K562 (cell line): ENCODE results near the gene AGBL1.

ENCODE experiments used
- CEBPZ ChIP-seq: fragments of 150-350 bp; IDR thresholded peaks from 2 replicates; pipeline ENCODE4 v1.6.1; 2014; ENCODE audit warnings: low read depth, mild to moderate bottlenecking, low read length, borderline replicate concordance
- CTCF ChIP-seq, 3 experiments: IDR thresholded peaks in 2 of 3; conservative IDR thresholded peaks in 1 of 3; 2 replicates each; pipeline ENCODE4 v1.5.1; 2011 to 2012; ENCODE audit warnings: low read length in 3 of 3, mild to moderate bottlenecking in 3 of 3, control low read depth in 2 of 3, improper control_type of control experiment in 1 of 3, inconsistent platforms in 1 of 3, low read depth in 1 of 3, mixed read lengths in 1 of 3, moderate library complexity in 1 of 3; ENCODE audit not compliant: insufficient read depth in 2 of 3
- EGR1 ChIP-seq: fragments of 450-650 bp; conservative IDR thresholded peaks from 2 replicates; pipeline ENCODE4 v1.6.1; 2017; ENCODE audit warnings: mild to moderate bottlenecking
- ELK1 ChIP-seq: sonication (generic); formaldehyde crosslinking; IDR thresholded peaks from 2 replicates; pipeline ENCODE4 v1.8.1; 2022; ENCODE audit warnings: missing genetic modification reagents
- EZH2 ChIP-seq: IDR thresholded peaks from 2 replicates; pipeline ENCODE4 v1.6.1; 2012; ENCODE audit warnings: low read depth, mild to moderate bottlenecking, inconsistent platforms, low read length, borderline replicate concordance
- IRF2 ChIP-seq: sonication (generic); formaldehyde crosslinking; IDR thresholded peaks from 2 replicates; pipeline ENCODE4 v1.8.1; 2022; ENCODE audit warnings: mild to moderate bottlenecking, missing genetic modification reagents
- MAX ChIP-seq: sonication (generic); formaldehyde crosslinking; IDR thresholded peaks from 2 replicates; pipeline ENCODE4 v1.9.0; 2022; ENCODE audit warnings: mild to moderate bottlenecking, missing genetic modification reagents
- MEF2A ChIP-seq: IDR thresholded peaks from 2 replicates; pipeline ENCODE4 v1.6.1; 2011; ENCODE audit warnings: low read depth, mild to moderate bottlenecking, low read length, moderate library complexity; ENCODE audit not compliant: control insufficient read depth
- MIER1 ChIP-seq: fragments of 450-650 bp; IDR thresholded peaks from 2 replicates; pipeline ENCODE4 v1.6.1; 2016; ENCODE audit warnings: antibody characterized with exemption, mild to moderate bottlenecking, low read depth
- POLR2A ChIP-seq: fragments of 450-650 bp; conservative IDR thresholded peaks from 2 replicates; pipeline ENCODE4 v1.6.1; 2016
- SMAD1 ChIP-seq: fragments of 150-350 bp; IDR thresholded peaks from 2 replicates; pipeline ENCODE4 v1.6.1; 2014; ENCODE audit warnings: low read length, low read depth; ENCODE audit not compliant: partially characterized antibody
- USF2 ChIP-seq: sonication (generic); formaldehyde crosslinking; IDR thresholded peaks from 2 replicates; pipeline ENCODE4 v1.5.0; 2020; ENCODE audit warnings: missing genetic modification reagents
- ZKSCAN1 ChIP-seq: fragments of 150-350 bp; IDR thresholded peaks from 2 replicates; pipeline ENCODE4 v1.6.1; 2016; ENCODE audit warnings: low read depth, low read length
- ZNF449 ChIP-seq: fragments of 250-450 bp; sonication (Bioruptor Pico); IDR thresholded peaks from 2 replicates; pipeline ENCODE4 v1.8.0; 2022; ENCODE audit warnings: moderate library complexity, mild to moderate bottlenecking, inconsistent platforms

GRCh38 chr15:86663979-86664378 lies 584.3 kb downstream of the AGBL1 start:
- TF ChIP-seq POLR2A (no peak), ZKSCAN1 (no peak), ZNF449 (CRISPR knock-in tag) (no peak), CTCF (IDR thresholded peaks at IDR 0.05 in 2 of 3, conservative IDR thresholded peaks at IDR 0.05 in 1 of 3; ENCODE audit: insufficient read depth in 2 of 3, low read depth in 1 of 3, low read length in 3 of 3) (no peak), CEBPZ (no peak), IRF2 (CRISPR knock-in tag) (no peak), EZH2 (no peak), ELK1 (CRISPR knock-in tag) (no peak), MAX (CRISPR knock-in tag) (no peak), MIER1 (no peak), MEF2A (no peak), EGR1 (no peak), SMAD1 (no peak), USF2 (CRISPR knock-in tag) (no peak)
